Tibial nerve (tissue), 4 donors: ENCODE results near the gene PRR5.

Source experiments
- EP300 ChIP-seq, 2 donors: sonication (generic); formaldehyde crosslinking; IDR thresholded peaks; one replicate each; pipeline ENCODE4 v1.6.1; 2017; ENCODE audit warnings: antibody characterized with exemption in 2 of 2, mild to moderate bottlenecking in 1 of 2
- POLR2A ChIP-seq, 2 donors: fragments of 450-650 bp; IDR thresholded peaks; one replicate each; pipeline ENCODE4 v1.6.1; 2017; ENCODE audit warnings: antibody characterized with exemption in 2 of 2, mild to moderate bottlenecking in 2 of 2, moderate library complexity in 2 of 2
- TF ChIP-seq, protein P1 (sequence below), 5 experiments: fragments of 200-600 bp in 3 of 5; fragments of 450-650 bp in 2 of 5; sonication (generic) in 3 of 5; IDR thresholded peaks; one replicate each; pipeline ENCODE4 v1.5.1; 2016 to 2019; ENCODE audit warnings: antibody characterized with exemption in 5 of 5, mild to moderate bottlenecking in 3 of 5, moderate library complexity in 2 of 5

DNA sequence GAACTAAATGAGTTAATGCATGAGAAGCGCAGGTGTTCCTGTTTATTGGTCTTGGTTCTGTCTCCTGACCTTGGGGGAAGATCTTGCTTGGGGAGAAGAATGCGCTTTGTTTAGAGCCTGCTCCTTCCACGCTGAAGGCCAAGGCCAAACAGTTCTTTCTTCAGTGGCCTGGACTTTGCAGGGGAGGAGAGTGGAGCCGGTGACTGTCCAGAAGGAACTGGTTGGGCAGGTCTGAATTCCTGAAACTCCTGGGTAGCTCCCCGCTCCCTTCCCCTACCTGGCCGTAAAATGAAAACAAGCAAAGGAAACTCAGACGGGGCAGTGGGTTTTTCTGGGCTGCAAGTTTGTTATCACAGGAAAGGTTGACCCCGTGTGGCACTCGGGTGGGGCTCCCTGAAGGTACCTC lies 54.0 kb downstream of the PRR5 start:
- TF ChIP-seq POLR2A (IDR thresholded peaks at IDR 0.05) (no peak), EP300 (IDR thresholded peaks at IDR 0.05) (no peak)
- TF ChIP-seq, protein P1, sequence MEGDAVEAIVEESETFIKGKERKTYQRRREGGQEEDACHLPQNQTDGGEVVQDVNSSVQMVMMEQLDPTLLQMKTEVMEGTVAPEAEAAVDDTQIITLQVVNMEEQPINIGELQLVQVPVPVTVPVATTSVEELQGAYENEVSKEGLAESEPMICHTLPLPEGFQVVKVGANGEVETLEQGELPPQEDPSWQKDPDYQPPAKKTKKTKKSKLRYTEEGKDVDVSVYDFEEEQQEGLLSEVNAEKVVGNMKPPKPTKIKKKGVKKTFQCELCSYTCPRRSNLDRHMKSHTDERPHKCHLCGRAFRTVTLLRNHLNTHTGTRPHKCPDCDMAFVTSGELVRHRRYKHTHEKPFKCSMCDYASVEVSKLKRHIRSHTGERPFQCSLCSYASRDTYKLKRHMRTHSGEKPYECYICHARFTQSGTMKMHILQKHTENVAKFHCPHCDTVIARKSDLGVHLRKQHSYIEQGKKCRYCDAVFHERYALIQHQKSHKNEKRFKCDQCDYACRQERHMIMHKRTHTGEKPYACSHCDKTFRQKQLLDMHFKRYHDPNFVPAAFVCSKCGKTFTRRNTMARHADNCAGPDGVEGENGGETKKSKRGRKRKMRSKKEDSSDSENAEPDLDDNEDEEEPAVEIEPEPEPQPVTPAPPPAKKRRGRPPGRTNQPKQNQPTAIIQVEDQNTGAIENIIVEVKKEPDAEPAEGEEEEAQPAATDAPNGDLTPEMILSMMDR (IDR thresholded peaks at IDR 0.05) = no peak
